ENCODE results near the gene FRAS1.

FRAS1 gene

DNA sequence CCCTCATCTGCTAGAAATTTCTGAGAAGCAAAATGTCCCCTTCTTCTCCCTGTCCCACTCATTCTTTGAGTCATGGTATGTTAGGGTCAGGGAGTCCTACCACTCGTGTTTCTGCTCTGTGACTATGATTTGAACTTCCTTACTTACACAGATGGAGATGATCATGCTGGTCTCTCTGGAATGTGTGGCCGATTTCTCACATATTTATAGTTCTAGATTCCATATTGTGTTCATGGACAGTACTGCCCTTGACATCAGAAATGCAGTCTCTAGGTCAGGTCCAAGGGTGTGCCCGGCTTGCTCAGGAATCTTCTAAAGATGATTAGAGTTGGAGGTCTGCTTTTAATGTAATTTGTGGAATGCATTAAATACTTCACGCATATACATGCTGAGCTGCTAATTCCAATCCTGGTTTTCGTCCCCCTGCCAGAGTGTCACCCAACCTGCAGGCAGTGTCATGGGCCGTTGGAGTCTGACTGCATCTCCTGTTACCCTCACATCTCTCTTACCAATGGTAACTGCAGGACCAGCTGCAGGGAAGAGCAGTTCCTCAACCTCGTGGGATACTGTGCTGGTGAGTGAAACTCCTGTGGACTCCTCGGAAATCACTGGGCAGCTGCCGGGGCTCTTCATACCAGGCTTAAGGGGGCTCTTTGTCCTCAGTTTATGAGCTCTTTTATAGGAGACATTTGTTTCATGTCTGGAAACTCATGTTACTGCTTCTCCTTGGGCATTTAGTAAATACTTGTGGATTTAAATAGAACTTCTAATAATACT, 280.3 kb downstream of the FRAS1 start:
- DNase-seq: no peak

DNA sequence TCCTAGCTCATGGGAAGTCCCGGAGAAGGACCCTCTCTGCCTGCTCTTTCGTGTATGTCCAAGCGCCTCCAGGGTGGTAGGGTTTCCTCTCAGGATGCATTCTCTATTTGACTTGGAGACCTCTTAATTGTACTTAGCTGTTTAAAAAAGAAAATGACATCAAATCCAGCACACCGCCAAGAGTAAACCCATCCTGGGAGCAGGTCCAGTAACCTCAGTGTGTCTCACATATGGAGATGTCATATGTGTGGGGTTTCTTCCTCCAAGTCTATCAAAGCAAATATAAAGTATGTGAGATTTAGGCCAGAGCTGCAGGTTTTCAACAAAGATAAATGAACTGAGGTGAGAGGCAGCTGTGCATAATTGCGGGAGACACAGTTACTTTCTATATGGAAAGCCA, 285.0 kb downstream of the FRAS1 start:
- no peak for DNase-seq

DNA sequence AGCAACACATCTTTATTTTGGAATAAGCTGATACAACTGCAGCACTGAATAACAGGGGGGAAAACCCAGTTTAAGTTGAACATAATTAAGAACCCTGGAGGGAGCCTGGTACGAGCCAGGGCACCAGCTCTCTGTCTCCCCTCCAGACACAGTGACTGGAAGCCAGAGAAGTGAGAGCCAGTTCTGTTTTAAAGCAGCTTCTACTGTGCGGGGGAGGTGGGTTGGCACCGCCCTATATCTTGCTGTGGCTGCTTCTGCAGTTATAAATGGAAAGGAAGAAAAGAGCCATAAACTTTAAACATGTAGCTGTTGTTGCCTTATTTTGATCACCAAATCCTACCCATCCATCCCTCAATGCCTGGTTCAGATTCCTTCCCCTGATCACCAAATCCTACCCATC, 286.6 kb downstream of the FRAS1 start:
- no peak for DNase-seq

DNA sequence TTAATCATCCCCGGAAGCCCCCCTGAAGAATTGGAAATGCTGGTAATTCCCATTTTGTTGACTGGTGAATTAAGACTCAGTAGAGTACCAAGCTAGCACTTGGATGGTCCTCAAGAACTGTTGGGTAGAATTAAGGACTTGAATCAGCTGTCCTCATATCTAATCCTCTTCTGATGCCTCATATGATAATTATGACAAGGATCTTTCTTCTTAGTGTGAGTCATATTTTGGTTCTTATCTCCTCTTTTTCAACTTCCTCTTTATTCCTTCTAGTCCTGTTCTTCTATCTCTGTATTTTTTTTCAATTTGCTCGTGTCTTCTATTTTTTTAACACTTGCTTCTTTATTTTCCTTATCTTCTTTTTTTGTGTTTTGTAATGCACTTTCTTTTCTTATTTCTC, 288.1 kb downstream of the FRAS1 start:
- DNase-seq: no peak

DNA sequence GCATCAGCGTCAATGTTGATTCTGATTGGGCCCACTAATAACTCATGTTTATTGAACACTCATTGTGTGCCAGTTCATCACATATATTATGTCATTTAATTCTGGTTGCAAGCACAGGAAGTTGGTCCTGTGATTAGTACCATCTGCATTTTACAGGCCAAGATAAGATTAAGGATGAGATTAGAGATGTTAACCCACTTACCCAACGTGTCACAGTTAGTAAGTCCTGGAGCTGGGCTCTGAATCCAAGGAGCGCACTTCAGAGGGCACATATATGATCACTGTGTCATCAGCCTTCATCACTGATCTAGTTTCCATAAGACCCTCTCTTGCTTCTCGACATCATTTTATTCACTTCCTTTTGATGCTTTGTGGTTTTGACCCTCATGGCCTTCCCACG, 289.1 kb downstream of the FRAS1 start:
- DNase-seq: no peak

DNA sequence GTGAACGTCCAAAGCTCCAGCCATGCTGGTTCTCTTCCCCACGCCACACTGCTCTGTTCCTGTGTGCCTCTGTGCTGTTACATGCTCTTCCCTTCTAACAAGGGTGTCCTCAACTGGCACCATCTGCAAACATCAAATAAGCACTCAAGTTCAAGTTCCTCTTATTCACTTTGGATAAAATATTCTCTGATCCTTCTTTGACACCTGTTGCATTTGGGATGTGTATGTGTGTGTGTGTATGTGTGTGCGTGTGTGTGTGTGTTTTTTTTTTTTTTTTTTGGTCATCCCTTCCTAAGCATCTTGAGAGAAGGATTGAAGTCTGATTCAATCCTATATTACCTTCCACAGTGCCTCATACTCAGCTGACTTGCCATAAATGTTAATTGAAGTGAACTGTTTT, 290.4 kb downstream of the FRAS1 start:
- no peak for DNase-seq

DNA sequence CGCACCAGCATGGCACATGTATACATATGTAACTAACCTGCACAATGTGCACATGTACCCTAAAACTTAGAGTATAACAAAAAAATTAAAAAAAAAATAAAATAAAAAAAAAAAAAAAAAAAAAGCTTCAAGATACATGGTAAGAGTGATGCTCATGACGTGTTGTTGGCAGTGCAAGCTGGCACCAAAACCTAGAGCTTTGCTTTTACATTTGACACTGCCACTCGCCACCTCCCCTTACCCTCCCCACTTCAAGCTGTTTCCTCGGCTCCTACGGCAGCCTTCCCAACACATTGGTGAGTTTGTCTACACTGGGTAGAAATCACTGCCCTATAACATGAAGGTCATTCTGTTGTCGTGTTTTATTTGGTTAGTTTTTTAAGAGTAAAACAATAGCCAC, 296.8 kb downstream of the FRAS1 start:
- no peak for DNase-seq

DNA sequence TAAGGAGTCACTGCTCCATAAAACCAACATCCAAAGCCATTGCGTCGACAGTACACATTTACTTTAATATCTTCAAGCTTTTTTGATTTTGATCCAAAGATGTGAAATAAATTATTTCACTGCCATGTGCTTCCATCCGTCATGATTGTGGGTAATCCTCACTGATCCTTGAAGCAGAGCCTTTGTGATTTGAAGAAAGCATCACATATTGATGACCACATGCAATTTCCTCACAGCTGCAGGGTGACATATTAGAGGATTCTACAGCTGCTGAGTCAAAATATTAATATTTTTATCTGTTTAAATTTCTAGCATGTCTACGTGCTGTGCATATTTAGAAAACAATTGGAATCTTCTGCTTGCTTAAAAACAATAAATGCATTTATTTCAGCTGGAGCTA, 297.7 kb downstream of the FRAS1 start:
- DNase-seq: no peak

DNA sequence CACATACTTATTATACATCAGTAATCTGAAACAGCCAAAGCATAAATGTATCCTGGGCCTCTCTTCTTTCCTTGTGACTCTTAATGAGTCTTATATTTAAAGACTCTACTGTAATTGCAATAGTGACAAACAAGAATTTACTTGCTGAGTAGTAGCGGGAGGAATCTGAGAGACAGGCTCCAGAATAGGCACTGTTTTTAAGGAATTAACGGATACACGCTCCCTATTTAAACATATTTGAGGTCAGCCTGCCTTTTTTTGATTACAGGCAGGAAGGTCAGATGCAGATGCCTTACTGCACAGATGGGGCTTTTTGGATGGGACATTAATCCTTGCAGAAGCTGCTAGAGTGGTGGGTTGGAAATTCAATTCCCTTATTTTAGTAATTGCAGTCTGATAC, 298.2 kb downstream of the FRAS1 start:
- no peak for DNase-seq

DNA sequence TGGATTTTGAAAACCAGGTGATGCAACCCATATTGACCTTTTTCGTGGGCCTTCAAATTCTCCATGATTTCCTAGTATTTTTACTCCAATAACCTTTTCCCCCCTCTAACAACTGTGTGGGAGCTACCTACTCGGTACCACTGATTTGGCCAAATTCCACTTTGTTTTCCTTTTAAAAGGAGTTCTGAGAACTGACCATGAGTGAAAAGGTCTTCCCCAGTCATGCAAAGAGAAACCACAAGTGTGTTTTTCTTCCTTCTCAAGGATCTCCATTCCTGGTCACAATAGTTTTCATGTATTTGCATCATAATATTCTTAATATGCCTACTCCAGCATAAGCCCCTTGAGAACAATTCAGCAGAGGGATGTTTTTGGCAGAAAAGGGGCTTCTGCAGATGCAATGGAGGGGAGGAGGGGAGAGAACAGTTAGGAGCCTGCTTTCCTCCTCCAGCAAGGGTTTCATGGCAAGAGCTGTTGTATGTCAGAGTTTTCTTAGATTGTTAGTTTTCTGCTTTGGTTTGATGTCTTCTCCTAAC, 299.2 kb downstream of the FRAS1 start:
- no peak for DNase-seq

DNA sequence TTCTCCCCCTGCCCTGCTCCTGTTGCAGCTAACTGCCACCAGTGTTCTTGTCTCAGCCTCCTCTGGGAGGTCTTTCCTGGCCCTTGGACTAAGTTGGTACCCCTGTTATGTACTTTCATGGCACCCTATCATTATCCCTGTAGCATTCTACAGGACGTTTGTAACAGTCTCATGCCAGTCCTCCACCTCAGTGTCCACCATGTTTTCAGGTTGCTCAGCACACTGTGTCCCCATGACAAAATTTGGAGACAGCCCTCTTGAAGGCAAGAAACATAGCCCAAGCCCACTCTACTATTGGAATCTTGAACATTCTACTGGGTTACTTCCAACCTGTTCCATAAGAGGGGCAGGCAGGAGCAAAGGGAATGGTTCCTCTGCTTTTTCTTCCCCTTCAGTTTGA, 300.0 kb downstream of the FRAS1 start:
- no peak for DNase-seq

DNA sequence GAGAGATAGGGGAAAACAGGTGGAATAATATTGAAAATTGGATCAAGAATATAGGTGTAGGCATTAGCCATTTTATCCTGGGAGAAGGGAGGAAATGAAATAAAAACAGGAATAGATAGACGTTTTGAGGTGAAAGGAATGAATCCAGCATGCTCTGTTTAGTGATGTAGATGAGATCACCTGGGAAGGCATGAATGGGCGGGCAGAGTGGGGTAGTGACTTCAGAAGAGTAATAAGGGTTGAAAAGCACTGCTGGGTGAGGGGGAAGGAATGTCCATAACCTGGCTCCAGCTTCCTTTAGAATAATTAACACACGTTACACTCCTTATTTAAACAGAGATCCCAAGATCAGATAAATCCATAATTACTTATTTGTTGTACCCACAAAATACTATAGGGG, 303.3 kb downstream of the FRAS1 start:
- DNase-seq: no peak

DNA sequence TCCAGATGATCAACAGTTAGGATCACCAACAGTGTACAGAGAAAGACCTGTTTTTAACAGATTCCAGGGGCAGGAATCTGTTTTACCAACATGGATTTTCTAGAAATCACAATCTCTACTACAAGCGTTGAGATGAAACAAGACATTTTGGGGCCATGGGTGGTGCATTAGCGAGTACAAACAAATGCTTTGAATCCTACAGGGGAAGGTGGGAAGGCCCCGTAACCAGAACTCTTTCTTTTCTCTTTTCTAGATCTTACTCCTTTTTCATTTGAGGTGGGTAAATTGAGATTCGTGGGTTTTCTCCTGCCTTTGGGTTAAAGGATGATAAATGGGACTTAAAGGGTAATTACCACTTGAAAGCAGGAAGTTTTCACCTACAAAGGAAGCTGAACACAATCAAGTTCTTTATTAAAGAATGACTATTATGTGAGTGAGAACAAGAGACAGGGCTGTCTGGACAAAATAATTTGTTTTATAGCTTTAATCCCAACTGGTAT, 304.5 kb downstream of the FRAS1 start:
- no peak for DNase-seq

DNA sequence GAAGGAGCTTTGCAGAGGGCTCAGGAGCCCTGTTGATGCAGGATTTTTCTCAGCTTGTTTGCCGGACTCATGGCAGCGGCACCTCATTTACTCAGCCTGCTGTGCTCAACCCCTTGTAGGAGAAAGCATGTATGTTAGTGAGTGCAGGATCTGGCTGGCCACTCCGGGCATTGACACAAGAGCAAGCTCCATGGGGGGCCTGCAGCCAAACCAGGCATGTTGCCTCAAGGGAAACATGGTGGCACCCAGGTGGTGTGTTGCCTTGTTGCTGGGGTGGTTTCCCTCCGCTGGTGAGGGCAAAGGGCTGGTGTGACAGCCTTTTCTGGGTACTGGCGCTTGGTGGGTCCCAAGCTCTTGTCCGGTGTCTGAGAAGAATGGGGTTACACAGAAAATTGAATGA, 305.2 kb downstream of the FRAS1 start:
- DNase-seq: no peak

DNA sequence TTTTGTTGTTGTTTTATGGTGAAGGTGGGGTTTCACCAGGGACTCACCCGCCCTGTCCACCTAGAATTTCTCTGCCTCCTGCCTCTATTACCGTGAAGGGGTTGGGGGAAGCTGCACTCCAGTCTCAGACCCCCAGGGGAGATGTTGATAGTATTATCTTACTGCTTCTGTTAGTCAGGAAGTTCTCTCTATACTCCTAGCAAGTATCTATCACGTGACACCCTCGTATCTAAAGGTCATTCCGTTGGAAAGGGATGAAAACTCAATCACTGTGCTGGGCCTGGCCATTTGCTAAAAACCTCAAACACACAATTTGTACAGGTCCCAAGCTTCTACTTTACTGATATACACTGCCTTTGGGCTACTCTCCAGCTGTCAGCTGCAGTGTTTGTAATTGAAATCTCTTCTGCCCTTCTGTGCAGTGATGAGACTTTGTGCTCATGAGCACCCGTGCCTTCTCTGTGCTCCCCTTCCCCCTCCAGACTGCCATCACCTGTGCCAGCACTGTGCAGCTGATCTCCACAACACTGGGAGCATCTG, 306.0 kb downstream of the FRAS1 start:
- no peak for DNase-seq

DNA sequence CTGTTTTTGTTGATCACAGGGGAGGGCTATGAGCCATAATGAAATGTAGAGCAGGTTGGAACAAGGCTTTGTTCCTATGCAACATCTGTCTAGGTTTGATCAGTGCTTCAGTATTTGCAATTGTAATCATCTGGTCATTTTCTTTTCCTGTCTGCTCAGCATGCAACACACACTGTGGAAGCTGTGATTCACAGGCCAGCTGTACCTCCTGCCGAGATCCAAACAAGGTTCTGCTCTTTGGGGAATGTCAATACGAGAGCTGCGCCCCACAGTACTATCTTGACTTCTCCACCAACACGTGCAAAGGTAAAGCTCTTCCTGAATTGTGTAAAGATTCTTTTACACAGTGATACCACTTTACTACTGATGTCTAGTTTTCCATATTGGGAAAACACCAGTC, 312.6 kb downstream of the FRAS1 start:
- no peak for DNase-seq

DNA sequence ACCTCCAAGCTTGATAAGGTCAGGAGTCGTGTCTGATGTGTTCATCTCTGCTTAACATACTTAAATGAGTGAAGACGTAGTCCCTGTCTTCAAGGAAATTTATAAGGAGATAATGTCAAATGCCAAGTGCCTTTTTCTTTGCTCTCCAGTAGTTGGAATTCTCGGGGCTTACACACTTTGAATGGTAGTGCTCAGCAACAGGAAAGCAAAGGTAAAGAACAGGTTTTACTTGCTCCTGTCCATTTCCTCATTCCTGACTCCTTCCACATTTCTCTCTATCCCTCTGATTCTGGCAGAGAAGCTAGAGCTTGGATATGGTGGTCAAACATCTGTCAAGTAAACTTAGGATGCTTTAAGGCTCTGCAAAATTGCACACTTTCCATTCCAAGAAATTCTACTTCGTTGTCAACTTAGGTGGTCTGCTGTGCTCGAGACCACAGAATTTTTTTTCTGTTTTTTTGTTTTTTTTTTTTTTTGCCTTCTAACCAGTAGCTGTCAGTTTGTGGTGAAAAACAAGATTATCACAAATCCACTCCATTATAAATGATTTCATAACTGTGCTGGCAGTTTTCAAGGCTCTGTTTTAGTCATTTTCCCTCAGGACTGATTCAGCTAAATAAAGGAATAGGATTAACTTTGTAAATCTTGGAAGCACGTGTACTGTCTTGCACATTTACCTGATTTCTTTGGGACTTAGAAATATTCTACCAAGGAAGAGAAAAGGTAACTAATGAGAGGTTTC, 313.7 kb downstream of the FRAS1 start:
- DNase-seq: no peak

DNA sequence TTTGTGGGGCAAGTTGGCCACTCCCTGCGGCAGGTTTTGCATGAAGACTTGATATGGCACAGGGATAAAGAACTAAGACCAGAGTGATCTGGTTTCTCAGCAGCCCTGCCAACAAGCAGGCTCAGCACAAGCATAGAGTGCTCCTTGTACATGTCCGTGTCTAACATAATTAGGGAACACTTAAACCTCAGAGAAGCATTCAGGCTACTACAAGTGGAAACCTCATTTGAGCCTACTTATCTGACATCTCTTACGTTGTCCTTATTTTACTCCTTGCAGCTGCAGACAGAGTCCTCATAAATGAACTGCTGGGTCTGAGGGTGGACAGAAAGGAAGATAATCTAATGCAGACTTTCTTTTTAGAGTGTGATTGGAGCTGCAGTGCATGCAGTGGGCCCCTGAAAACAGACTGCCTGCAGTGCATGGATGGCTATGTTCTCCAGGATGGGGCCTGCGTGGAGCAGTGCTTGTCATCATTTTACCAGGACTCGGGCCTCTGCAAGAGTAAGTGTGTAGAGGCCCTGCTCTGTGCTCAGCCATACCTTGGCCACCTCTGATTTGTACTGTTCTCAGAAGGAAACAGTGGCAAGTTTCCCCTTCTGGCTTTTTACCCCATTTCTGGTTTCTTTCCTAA, 315.3 kb downstream of the FRAS1 start:
- no peak for DNase-seq

DNA sequence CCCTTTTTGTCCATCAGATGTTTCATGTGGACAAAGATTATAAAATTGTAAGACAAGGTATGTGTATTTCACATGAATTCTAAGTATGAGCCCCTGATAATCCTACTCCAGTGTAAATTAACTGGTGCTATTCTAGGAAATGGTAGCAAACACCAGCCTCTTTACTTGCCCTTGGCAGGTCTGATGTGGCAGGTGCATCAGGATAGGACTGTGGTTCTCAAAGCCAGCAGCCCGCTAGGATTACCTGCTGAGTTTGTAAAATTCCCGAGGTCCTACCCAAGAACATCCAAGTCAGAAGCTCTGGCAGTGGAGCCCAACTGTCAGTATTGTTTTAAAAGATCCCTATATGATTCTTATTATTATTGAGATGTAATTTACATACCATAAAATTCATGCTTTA, 320.4 kb downstream of the FRAS1 start:
- no peak for DNase-seq

DNA sequence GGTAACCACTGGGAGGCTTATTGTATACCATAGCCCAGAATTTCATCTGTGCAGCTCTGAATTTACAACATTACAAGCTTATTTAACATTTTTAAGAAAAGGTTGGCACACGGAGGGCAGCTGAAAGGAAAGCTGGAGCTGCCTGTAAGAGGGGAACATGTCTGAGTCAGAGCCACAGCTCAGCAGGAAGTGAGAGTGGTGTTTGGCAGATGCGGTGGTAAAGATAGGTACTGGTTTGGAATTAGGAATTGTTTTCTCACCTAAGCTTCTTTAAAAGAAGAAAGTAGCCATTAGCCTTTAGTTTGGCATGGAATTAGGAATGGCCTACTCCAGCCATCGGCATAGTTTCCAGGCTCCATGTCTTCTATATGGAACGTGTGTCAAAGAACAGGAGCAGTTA, 321.9 kb downstream of the FRAS1 start:
- no peak for DNase-seq

DNA sequence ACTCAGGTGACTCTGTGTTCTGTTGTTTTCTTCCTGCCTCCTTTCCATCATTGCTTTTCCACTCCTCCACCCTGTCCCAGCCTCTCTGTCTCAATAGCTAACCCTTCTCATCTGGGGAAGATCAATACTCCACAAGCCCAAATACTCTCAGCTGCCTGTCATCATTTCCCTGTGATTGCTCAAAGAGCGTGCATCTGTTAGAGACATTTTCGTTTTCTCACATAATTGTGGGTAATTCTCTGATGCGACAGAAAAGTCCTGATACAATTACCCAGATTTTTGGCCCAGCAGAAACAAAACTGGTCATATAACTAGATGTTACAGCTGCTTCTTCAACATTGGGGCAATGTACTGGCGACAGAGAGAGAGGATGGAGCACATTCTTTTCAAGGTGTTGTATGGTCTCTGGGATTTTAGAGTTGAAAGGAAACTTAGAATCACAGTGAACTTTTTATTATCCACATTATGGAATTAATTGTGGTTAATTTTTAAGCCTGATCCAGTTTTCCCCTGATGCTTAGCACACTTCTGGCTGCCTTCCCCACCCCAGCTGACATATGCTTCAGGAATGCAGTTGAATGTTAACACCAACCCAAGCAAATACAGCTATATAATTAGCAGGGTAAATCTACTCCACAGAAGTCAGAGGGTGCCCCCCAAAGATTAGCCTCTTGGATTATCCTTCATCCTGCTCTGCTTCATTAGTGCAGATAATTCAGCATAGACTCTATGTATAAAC, 323.0 kb downstream of the FRAS1 start:
- DNase-seq: no peak

DNA sequence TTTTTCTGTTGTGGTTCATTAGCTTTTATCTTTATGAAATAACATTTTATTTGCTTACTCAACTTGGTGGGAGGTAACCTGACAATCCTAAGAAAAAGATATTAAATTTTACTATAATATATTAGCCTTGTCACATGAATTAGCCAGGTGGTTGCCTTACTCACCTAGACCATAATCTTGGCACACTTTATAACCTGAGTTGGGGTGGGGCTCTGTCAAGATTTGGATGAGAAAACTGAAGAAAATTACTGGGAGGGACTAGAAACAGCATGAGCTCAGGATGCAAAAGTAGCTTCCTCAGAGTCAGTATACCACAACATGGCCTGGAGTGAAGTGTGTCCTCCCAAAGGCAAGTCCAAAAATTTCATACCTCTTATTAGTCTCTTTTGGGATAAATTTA, 329.6 kb downstream of the FRAS1 start:
- no peak for DNase-seq

DNA sequence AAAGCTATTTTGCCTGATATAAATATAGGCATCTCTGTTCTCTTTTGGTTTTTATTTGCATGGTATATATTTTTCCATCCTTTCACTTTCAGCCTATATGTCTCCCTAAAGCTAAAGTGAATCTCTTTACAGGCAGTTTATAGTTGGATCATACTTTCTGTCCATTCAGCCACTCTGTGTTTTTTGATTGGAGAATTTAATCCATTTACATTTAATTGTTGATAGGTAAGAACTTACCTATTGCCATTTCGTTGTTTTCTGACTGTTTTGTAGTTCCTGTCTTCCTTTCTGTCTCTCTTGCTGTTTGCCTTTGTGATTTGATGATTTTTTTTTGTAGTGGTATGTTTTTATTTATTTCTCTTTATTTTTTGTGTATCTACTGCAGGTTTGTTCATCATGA, 338.5 kb downstream of the FRAS1 start:
- no peak for DNase-seq

All from activated CD8-positive, alpha-beta memory T cell treated with anti-CD3 and anti-CD28 coated beads, Interleukin-2, amount 50 U/mL, for 4 hours (primary cell).